Glutamatergic neuron (in vitro differentiated cells): ENCODE results near the gene SH3PXD2A. TPM values are rescaled to one million over a fixed set of nuclear protein-coding genes. Genes with fewer than 3 reads are reported as not detected.

Experiments used
- DNase-seq: peaks from one replicate; pipeline ENCODE4 v3.0.0; 2022
- H3K27ac Mint-ChIP-seq: one replicate; pipeline ENCODE4 v1.8.0; 2020; ENCODE audit warnings: mild to moderate bottlenecking, mixed read lengths, inconsistent platforms; ENCODE audit not compliant: unreplicated experiment
- H3K27me3 Mint-ChIP-seq: one replicate; pipeline ENCODE4 v1.8.0; 2020; ENCODE audit warnings: mild to moderate bottlenecking, moderate library complexity, mixed read lengths, inconsistent platforms; ENCODE audit not compliant: unreplicated experiment
- H3K36me3 Mint-ChIP-seq: one replicate; pipeline ENCODE4 v1.8.0; 2020; ENCODE audit warnings: mild to moderate bottlenecking, mixed read lengths, inconsistent platforms; ENCODE audit not compliant: unreplicated experiment
- H3K4me1 Mint-ChIP-seq: one replicate; pipeline ENCODE4 v1.8.0; 2020; ENCODE audit warnings: mild to moderate bottlenecking, low read depth, mixed read lengths, inconsistent platforms; ENCODE audit not compliant: unreplicated experiment
- H3K4me3 Mint-ChIP-seq: one replicate; pipeline ENCODE4 v1.8.0; 2020; ENCODE audit warnings: mild to moderate bottlenecking, mixed read lengths, inconsistent platforms; ENCODE audit not compliant: unreplicated experiment
- H3K9me3 Mint-ChIP-seq: one replicate; pipeline ENCODE4 v1.8.0; 2020; ENCODE audit warnings: mild to moderate bottlenecking, moderate library complexity, mixed read lengths, inconsistent platforms; ENCODE audit not compliant: unreplicated experiment
- CTCF ChIP-seq: fragments of 200-600 bp; sonication (generic); IDR thresholded peaks from one replicate; pipeline ENCODE4 v1.5.0; 2021; ENCODE audit not compliant: partially characterized antibody, unreplicated experiment
- total RNA-seq: library from RNA; stranded (reverse); fragmentation: NEBNext Ultra II Directional; extraction: Animal tissue kit (Norgen Biotek cat#: 25700); gene quantifications from one replicate; pipeline ENCODE4 v1.2.1, GENCODE V29; 2021; ENCODE audit not compliant: unreplicated experiment

Gene SH3PXD2A
- total RNA-seq, 1 donor from 2014 or later = 16.7 TPM

DNA sequence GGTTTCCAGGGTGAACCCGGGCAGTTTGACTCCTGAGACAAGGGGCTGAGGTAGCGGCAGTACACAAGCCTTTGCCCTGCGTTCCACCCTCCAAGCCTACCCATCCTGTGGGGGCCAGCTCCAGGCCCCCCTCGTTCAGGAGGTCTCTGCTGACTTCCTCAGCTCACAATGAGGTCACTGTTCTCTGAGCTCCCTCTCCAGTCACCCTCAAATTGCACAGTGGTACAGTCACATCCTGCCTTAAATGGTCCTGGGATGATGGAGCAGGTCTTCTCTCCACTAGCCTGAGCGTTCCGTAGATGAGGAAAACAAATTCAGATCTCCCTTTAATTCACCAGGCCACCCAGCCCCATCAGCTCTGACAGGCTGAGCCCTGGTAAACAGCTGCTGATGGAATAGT is 90.2 kb downstream of the SH3PXD2A start:
- Mint-ChIP-seq H3K27me3 (no peaks in the 10 kb centered on the region), H3K36me3 (no peaks in the 10 kb centered on the region), H3K4me1 (peaks cover 27% of the 10 kb centered on the region), H3K4me3 (no peak overlapping the region), H3K9me3 (peaks cover 5% of the 10 kb centered on the region), H3K27ac (no peak overlapping the region)
- DNase-seq = no peak
- TF ChIP-seq CTCF = no peak

- no peak for DNase-seq
- Mint-ChIP-seq H3K4me1 (peaks cover 33% of the 10 kb centered on the region), H3K27me3 (no peaks in the 10 kb centered on the region), H3K36me3 (no peaks in the 10 kb centered on the region), H3K4me3 (peak overlapping the region; percentile 42), H3K27ac (peak overlapping the region; percentile 29), H3K9me3 (peaks cover 2% of the 10 kb centered on the region)
- TF ChIP-seq CTCF = no peak
Measured at GRCh38 chr10:103764296-103765088, 90.9 kb downstream of the SH3PXD2A start.

DNA sequence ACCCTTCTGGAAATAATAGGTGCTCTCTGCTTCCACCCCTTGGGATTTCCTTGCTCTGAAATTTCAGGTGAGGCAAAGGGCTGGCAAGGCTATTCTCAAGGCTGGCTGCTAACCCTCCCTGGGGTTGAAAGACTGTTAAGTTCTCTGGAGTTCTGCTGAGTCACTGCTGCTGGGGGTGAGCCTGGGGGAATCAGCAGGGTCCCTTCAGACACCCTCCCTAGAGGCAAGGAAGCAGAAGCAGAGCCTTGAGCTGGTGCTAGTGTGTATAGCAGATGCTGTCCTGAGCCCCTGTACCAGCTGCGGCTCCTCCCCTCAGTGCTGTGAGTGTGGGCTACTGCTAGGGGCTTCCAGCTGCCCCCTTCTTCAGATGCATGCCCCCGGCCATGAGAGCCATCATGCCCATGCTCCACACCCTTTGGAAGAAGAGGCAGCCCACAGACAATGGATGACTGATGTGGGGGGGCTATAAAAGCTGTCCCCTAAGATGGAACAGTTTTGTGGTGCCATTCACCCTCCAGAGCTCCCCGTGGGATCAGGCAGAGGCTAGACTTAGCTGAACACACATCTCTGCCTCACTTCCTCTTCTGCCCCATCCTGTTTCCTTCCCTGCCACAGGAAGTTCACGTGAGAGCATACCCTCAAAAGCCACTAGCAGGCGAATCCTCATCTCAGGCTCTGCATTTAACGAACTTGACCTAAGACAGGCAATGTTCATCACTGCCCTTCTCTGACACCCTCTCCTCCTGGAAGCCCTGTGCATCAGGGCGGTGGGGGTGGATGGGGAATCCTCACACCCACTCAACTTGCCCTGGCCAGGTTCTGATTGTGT is 91.8 kb downstream of the SH3PXD2A start:
- Mint-ChIP-seq H3K36me3 (no peaks in the 10 kb centered on the region), H3K27me3 (no peaks in the 10 kb centered on the region), H3K9me3 (no peaks in the 10 kb centered on the region), H3K4me3 (peak overlapping the region; percentile 42), H3K27ac (peak overlapping the region; percentile 29), H3K4me1 (peaks cover 36% of the 10 kb centered on the region)
- DNase-seq = no peak
- TF ChIP-seq CTCF = no peak

DNA sequence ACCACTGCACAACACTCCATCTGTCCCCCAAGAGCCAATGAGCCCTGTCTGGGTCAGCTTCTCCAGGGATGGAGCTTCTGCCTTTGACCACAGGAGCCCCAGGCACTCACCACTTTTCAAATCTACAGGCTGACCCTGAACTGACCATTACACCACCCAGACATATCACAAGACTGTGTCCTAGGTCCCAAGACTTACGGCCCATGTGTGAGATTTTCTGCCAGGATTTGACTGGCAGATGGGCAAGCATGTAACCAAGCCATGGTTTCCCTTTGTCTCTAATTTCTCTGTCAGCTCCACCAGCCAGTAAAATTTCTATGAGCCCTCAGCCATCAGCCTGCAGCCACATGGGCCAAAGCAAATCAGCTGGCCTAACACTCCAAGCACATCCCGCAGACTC is 92.5 kb downstream of the SH3PXD2A start:
- TF ChIP-seq CTCF = no peak
- Mint-ChIP-seq H3K4me1 (peaks cover 36% of the 10 kb centered on the region), H3K27ac (peak overlapping the region; percentile 1), H3K27me3 (peaks cover 3% of the 10 kb centered on the region), H3K9me3 (no peaks in the 10 kb centered on the region), H3K36me3 (no peaks in the 10 kb centered on the region), H3K4me3 (no peak overlapping the region)
- DNase-seq = no peak

GRCh38 chr10:103762162-103762561 is 93.2 kb downstream of the SH3PXD2A start:
- Mint-ChIP-seq H3K27me3 (peaks cover 3% of the 10 kb centered on the region), H3K9me3 (no peaks in the 10 kb centered on the region), H3K27ac (no peak overlapping the region), H3K4me3 (no peak overlapping the region), H3K4me1 (peaks cover 38% of the 10 kb centered on the region), H3K36me3 (no peaks in the 10 kb centered on the region)
- TF ChIP-seq CTCF = no peak
- DNase-seq = no peak
